ENCODE results near the gene ACOT2. TPM values are rescaled to one million over a fixed set of nuclear protein-coding genes. Genes with fewer than 3 reads are reported as not detected.

ACOT2 gene
- total and polyA plus RNA-seq, 10 of the 15 experiments (the other 5 are each of a cell fraction or from before 2014, with no cell fraction given) = 9.6 to 41.9 (median 22.8) TPM

DNA sequence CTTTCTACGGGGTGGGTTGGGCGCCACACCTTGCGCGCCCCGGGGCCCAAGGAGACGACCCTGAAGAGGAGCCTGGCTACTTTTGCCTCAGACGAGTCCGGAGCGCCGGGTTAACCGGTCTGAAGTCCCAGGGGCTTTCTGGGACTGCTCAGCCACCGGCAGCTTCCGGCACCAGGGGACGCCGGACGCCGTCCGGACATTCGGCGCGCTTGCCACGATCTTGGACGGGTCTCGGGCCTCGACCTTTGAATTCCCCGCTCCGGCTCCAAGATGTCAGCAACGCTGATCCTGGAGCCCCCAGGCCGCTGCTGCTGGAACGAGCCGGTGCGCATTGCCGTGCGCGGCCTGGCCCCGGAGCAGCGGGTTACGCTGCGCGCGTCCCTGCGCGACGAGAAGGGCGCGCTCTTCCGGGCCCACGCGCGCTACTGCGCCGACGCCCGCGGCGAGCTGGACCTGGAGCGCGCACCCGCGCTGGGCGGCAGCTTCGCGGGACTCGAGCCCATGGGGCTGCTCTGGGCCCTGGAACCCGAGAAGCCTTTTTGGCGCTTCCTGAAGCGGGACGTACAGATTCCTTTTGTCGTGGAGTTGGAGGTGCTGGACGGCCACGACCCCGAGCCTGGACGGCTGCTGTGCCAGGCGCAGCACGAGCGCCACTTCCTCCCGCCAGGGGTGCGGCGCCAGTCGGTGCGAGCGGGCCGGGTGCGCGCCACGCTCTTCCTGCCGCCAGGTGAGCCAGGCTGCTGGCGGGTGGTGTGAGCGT, 22.9 kb downstream of the ACOT2 start, which contains the start of gene ACOT4 (continued):
- TF ChIP-seq, protein P1, sequence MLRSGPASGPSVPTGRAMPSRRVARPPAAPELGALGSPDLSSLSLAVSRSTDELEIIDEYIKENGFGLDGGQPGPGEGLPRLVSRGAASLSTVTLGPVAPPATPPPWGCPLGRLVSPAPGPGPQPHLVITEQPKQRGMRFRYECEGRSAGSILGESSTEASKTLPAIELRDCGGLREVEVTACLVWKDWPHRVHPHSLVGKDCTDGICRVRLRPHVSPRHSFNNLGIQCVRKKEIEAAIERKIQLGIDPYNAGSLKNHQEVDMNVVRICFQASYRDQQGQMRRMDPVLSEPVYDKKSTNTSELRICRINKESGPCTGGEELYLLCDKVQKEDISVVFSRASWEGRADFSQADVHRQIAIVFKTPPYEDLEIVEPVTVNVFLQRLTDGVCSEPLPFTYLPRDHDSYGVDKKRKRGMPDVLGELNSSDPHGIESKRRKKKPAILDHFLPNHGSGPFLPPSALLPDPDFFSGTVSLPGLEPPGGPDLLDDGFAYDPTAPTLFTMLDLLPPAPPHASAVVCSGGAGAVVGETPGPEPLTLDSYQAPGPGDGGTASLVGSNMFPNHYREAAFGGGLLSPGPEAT (IDR thresholded peaks at IDR 0.05; ENCODE audit: low read depth) = 0 out of 2 replicates have a peak, but pooled peaks have one; percentile 8
- TF ChIP-seq, protein P2, sequence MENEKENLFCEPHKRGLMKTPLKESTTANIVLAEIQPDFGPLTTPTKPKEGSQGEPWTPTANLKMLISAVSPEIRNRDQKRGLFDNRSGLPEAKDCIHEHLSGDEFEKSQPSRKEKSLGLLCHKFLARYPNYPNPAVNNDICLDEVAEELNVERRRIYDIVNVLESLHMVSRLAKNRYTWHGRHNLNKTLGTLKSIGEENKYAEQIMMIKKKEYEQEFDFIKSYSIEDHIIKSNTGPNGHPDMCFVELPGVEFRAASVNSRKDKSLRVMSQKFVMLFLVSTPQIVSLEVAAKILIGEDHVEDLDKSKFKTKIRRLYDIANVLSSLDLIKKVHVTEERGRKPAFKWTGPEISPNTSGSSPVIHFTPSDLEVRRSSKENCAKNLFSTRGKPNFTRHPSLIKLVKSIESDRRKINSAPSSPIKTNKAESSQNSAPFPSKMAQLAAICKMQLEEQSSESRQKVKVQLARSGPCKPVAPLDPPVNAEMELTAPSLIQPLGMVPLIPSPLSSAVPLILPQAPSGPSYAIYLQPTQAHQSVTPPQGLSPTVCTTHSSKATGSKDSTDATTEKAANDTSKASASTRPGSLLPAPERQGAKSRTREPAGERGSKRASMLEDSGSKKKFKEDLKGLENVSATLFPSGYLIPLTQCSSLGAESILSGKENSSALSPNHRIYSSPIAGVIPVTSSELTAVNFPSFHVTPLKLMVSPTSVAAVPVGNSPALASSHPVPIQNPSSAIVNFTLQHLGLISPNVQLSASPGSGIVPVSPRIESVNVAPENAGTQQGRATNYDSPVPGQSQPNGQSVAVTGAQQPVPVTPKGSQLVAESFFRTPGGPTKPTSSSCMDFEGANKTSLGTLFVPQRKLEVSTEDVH (IDR thresholded peaks at IDR 0.05; ENCODE audit: low read depth, partially characterized antibody) = no peak
- TF ChIP-seq BRCA1 (IDR thresholded peaks at IDR 0.05; ENCODE audit: low read depth, low read length) = no peak
- TF ChIP-seq SREBF2 (IDR thresholded peaks at IDR 0.05; ENCODE audit: low read length) = no peak
- TF ChIP-seq CEBPB (IDR thresholded peaks at IDR 0.05; ENCODE audit: borderline replicate concordance in 1 of 2, low read depth in 2 of 2, low read length in 2 of 2) = no peak
- no peak for TF ChIP-seq GABPA (IDR thresholded peaks at IDR 0.05; ENCODE audit: low read depth)
- TF ChIP-seq, protein P3, sequence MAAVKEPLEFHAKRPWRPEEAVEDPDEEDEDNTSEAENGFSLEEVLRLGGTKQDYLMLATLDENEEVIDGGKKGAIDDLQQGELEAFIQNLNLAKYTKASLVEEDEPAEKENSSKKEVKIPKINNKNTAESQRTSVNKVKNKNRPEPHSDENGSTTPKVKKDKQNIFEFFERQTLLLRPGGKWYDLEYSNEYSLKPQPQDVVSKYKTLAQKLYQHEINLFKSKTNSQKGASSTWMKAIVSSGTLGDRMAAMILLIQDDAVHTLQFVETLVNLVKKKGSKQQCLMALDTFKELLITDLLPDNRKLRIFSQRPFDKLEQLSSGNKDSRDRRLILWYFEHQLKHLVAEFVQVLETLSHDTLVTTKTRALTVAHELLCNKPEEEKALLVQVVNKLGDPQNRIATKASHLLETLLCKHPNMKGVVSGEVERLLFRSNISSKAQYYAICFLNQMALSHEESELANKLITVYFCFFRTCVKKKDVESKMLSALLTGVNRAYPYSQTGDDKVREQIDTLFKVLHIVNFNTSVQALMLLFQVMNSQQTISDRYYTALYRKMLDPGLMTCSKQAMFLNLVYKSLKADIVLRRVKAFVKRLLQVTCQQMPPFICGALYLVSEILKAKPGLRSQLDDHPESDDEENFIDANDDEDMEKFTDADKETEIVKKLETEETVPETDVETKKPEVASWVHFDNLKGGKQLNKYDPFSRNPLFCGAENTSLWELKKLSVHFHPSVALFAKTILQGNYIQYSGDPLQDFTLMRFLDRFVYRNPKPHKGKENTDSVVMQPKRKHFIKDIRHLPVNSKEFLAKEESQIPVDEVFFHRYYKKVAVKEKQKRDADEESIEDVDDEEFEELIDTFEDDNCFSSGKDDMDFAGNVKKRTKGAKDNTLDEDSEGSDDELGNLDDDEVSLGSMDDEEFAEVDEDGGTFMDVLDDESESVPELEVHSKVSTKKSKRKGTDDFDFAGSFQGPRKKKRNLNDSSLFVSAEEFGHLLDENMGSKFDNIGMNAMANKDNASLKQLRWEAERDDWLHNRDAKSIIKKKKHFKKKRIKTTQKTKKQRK (IDR thresholded peaks at IDR 0.05; ENCODE audit: low read depth, low read length) = no peak
- peak; percentile 68 for TF ChIP-seq LARP7 (IDR thresholded peaks at IDR 0.05)
- TF ChIP-seq, protein P4, sequence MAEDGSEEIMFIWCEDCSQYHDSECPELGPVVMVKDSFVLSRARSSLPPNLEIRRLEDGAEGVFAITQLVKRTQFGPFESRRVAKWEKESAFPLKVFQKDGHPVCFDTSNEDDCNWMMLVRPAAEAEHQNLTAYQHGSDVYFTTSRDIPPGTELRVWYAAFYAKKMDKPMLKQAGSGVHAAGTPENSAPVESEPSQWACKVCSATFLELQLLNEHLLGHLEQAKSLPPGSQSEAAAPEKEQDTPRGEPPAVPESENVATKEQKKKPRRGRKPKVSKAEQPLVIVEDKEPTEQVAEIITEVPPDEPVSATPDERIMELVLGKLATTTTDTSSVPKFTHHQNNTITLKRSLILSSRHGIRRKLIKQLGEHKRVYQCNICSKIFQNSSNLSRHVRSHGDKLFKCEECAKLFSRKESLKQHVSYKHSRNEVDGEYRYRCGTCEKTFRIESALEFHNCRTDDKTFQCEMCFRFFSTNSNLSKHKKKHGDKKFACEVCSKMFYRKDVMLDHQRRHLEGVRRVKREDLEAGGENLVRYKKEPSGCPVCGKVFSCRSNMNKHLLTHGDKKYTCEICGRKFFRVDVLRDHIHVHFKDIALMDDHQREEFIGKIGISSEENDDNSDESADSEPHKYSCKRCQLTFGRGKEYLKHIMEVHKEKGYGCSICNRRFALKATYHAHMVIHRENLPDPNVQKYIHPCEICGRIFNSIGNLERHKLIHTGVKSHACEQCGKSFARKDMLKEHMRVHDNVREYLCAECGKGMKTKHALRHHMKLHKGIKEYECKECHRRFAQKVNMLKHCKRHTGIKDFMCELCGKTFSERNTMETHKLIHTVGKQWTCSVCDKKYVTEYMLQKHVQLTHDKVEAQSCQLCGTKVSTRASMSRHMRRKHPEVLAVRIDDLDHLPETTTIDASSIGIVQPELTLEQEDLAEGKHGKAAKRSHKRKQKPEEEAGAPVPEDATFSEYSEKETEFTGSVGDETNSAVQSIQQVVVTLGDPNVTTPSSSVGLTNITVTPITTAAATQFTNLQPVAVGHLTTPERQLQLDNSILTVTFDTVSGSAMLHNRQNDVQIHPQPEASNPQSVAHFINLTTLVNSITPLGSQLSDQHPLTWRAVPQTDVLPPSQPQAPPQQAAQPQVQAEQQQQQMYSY (CRISPR knock-in tag; IDR thresholded peaks at IDR 0.05) = no peak
- TF ChIP-seq TARDBP (IDR thresholded peaks at IDR 0.05; ENCODE audit: borderline replicate concordance) = no peak
- peak; percentile 96 for TF ChIP-seq GATAD2B (conservative IDR thresholded peaks at IDR 0.05; ENCODE audit: low read depth)
- no peak for TF ChIP-seq PML (IDR thresholded peaks at IDR 0.05; ENCODE audit: low read length)
- TF ChIP-seq MTA3 (IDR thresholded peaks at IDR 0.05; ENCODE audit: borderline replicate concordance, low read length) = no peak
- peak; percentile 48; the same call in 1 of the 2 replicates for TF ChIP-seq SPI1 (IDR thresholded peaks at IDR 0.05; ENCODE audit: borderline replicate concordance, insufficient read depth, low read depth, low read length)
- TF ChIP-seq SMC3 (IDR thresholded peaks at IDR 0.05; ENCODE audit: borderline replicate concordance, low read length) = 0 out of 2 replicates have a peak, but pooled peaks have one; percentile 13
- TF ChIP-seq MTA2 (IDR thresholded peaks at IDR 0.05; ENCODE audit: low read depth) = no peak
- 0 out of 2 replicates have a peak, but pooled peaks have one; percentile 22 for TF ChIP-seq NRF1 (conservative IDR thresholded peaks at IDR 0.05; ENCODE audit: low read depth, low read length)
- TF ChIP-seq BHLHE40 (IDR thresholded peaks at IDR 0.05; ENCODE audit: borderline replicate concordance in 1 of 2, low read depth in 2 of 2, low read length in 1 of 2) = peak in 1 of 2 experiments; percentile 74; a peak in 2 of 4 replicates

Measured in GM12878 (cell line).